BLaER1 (cell line): ENCODE results near the gene ESPN.

Source experiments
- H3K27ac ChIP-seq: shearing (Covaris generic); formaldehyde crosslinking; 2 replicates; pipeline ENCODE4 v1.8.1; 2022
- H3K27me3 ChIP-seq: shearing (Covaris generic); formaldehyde crosslinking; 2 replicates; pipeline ENCODE4 v1.8.1; 2022
- H3K36me3 ChIP-seq: shearing (Covaris generic); formaldehyde crosslinking; 2 replicates; pipeline ENCODE4 v1.8.1; 2022
- H3K4me1 ChIP-seq: shearing (Covaris generic); formaldehyde crosslinking; 2 replicates; pipeline ENCODE4 v1.8.1; 2022
- H3K4me2 ChIP-seq: shearing (Covaris generic); formaldehyde crosslinking; 2 replicates; pipeline ENCODE4 v1.8.1; 2022
- H3K4me3 ChIP-seq: shearing (Covaris generic); formaldehyde crosslinking; 2 replicates; pipeline ENCODE4 v1.8.1; 2022
- H3K9ac ChIP-seq: shearing (Covaris generic); formaldehyde crosslinking; 2 replicates; pipeline ENCODE4 v1.8.1; 2022
- H3K9me3 ChIP-seq: shearing (Covaris generic); formaldehyde crosslinking; 2 replicates; pipeline ENCODE4 v1.8.1; 2022
- H4K20me1 ChIP-seq: shearing (Covaris generic); formaldehyde crosslinking; 2 replicates; pipeline ENCODE4 v1.8.1; 2022
- Cebpa-rat ChIP-seq: shearing (Covaris generic); IDR thresholded peaks from 2 replicates; pipeline ENCODE4 v1.8.1; 2022

ESPN gene

GRCh38 chr1:6503884-6504602 lies 79.5 kb downstream of the ESPN start:
- Histone ChIP-seq H3K4me1 (peaks cover 99% of the 10 kb centered on the region), H3K36me3 (no peaks in the 10 kb centered on the region), H3K9ac (no peak overlapping the region), H3K4me3 (no peak overlapping the region), H3K4me2 (peak overlapping the region; percentile 90), H3K27me3 (0 out of 2 replicates have a peak, but pooled peaks cover 9% of the 10 kb centered on the region), H3K27ac (no peak overlapping the region), H3K9me3 (no peaks in the 10 kb centered on the region), H4K20me1 (0 out of 2 replicates have a peak, but pooled peaks cover 5% of the 10 kb centered on the region)
- TF ChIP-seq Cebpa-rat: no peak

GRCh38 chr1:6504887-6505286 lies 80.3 kb downstream of the ESPN start:
- no peaks in the 10 kb centered on the region for H3K36me3 ChIP-seq
- peak overlapping the region; percentile 53; the same call in 1 of the 2 replicates for H3K27ac ChIP-seq
- no peak for TF ChIP-seq Cebpa-rat
- H4K20me1 ChIP-seq: 0 out of 2 replicates have a peak, but pooled peaks cover 5% of the 10 kb centered on the region
- H3K27me3 ChIP-seq: 0 out of 2 replicates have a peak, but pooled peaks cover 9% of the 10 kb centered on the region
- H3K4me3 ChIP-seq: no peak overlapping the region
- H3K4me2 ChIP-seq: peak overlapping the region; percentile 90
- peak overlapping the region; percentile 46; the same call in 1 of the 2 replicates for H3K9ac ChIP-seq
- no peaks in the 10 kb centered on the region for H3K9me3 ChIP-seq
- peaks cover 99% of the 10 kb centered on the region for H3K4me1 ChIP-seq

- Histone ChIP-seq H3K9me3 (no peaks in the 10 kb centered on the region), H3K36me3 (no peaks in the 10 kb centered on the region), H3K4me2 (peak overlapping the region; percentile 90), H3K27ac (no peak overlapping the region), H3K9ac (0 out of 2 replicates have a peak overlapping the region, but pooled peaks have one; percentile 46), H4K20me1 (0 out of 2 replicates have a peak, but pooled peaks cover 5% of the 10 kb centered on the region), H3K4me1 (peaks cover 99% of the 10 kb centered on the region), H3K4me3 (no peak overlapping the region), H3K27me3 (0 out of 2 replicates have a peak, but pooled peaks cover 9% of the 10 kb centered on the region)
- no peak for TF ChIP-seq Cebpa-rat
These were observed 81.0 kb downstream of the ESPN start for GRCh38 chr1:6505367-6506209.

- H4K20me1 ChIP-seq: 0 out of 2 replicates have a peak, but pooled peaks cover 5% of the 10 kb centered on the region
- 0 out of 2 replicates have a peak, but pooled peaks cover 9% of the 10 kb centered on the region for H3K27me3 ChIP-seq
- H3K9ac ChIP-seq: peak overlapping the region; percentile 38; the same call in 1 of the 2 replicates
- H3K36me3 ChIP-seq: no peaks in the 10 kb centered on the region
- H3K4me3 ChIP-seq: no peak overlapping the region
- peak overlapping the region; percentile 90 for H3K4me2 ChIP-seq
- peaks cover 99% of the 10 kb centered on the region for H3K4me1 ChIP-seq
- TF ChIP-seq Cebpa-rat: no peak
- H3K9me3 ChIP-seq: no peaks in the 10 kb centered on the region
- no peak overlapping the region for H3K27ac ChIP-seq
These were observed 81.8 kb downstream of the ESPN start for GRCh38 chr1:6506210-6507036.

- Histone ChIP-seq H3K27me3 (0 out of 2 replicates have a peak, but pooled peaks cover 9% of the 10 kb centered on the region), H3K36me3 (no peaks in the 10 kb centered on the region), H4K20me1 (0 out of 2 replicates have a peak, but pooled peaks cover 5% of the 10 kb centered on the region), H3K27ac (no peak overlapping the region), H3K4me2 (peak overlapping the region; percentile 90), H3K9ac (peak overlapping the region; percentile 38; the same call in 1 of the 2 replicates), H3K4me3 (no peak overlapping the region), H3K4me1 (peaks cover 94% of the 10 kb centered on the region), H3K9me3 (no peaks in the 10 kb centered on the region)
- no peak for TF ChIP-seq Cebpa-rat
These were observed 82.5 kb downstream of the ESPN start for GRCh38 chr1:6507037-6507428.

- H3K27me3 ChIP-seq: 0 out of 2 replicates have a peak, but pooled peaks cover 7% of the 10 kb centered on the region
- H3K9me3 ChIP-seq: no peaks in the 10 kb centered on the region
- no peaks in the 10 kb centered on the region for H3K36me3 ChIP-seq
- no peak overlapping the region for H3K4me3 ChIP-seq
- 0 out of 2 replicates have a peak, but pooled peaks cover 4% of the 10 kb centered on the region for H4K20me1 ChIP-seq
- no peak for TF ChIP-seq Cebpa-rat
- H3K27ac ChIP-seq: no peak overlapping the region
- H3K4me2 ChIP-seq: peak overlapping the region; percentile 90
- peak overlapping the region; percentile 38; the same call in 1 of the 2 replicates for H3K9ac ChIP-seq
- H3K4me1 ChIP-seq: peaks cover 90% of the 10 kb centered on the region
These were observed 82.9 kb downstream of the ESPN start for GRCh38 chr1:6507461-6507911.

GRCh38 chr1:6508154-6508815 lies 83.7 kb downstream of the ESPN start:
- no peak overlapping the region for H3K4me3 ChIP-seq
- H3K4me2 ChIP-seq: peak overlapping the region; percentile 90
- no peaks in the 10 kb centered on the region for H4K20me1 ChIP-seq
- TF ChIP-seq Cebpa-rat: no peak
- H3K9me3 ChIP-seq: no peaks in the 10 kb centered on the region
- H3K9ac ChIP-seq: no peak overlapping the region
- H3K27me3 ChIP-seq: no peaks in the 10 kb centered on the region
- no peak overlapping the region for H3K27ac ChIP-seq
- peaks cover 82% of the 10 kb centered on the region for H3K4me1 ChIP-seq
- no peaks in the 10 kb centered on the region for H3K36me3 ChIP-seq

GRCh38 chr1:6508816-6509189 lies 84.2 kb downstream of the ESPN start:
- H3K4me2 ChIP-seq: peak overlapping the region; percentile 90
- no peak overlapping the region for H3K27ac ChIP-seq
- no peaks in the 10 kb centered on the region for H3K9me3 ChIP-seq
- peaks cover 76% of the 10 kb centered on the region for H3K4me1 ChIP-seq
- TF ChIP-seq Cebpa-rat: no peak
- no peaks in the 10 kb centered on the region for H3K27me3 ChIP-seq
- no peaks in the 10 kb centered on the region for H4K20me1 ChIP-seq
- H3K9ac ChIP-seq: no peak overlapping the region
- H3K36me3 ChIP-seq: no peaks in the 10 kb centered on the region
- no peak overlapping the region for H3K4me3 ChIP-seq
